ENCODE measurements around the gene GPR52. TPM values are rescaled to one million over a fixed set of nuclear protein-coding genes. Genes with fewer than 3 reads are reported as not detected.
"Not testable (repeated sequence)": the region's sequence is repeated elsewhere in the genome, so short reads cannot be mapped to it uniquely, and the experiment has no call there.

The GPR52 gene
- total RNA-seq: 1 to 10 TPM; 2.2 to 4.3 TPM

GRCh38 chr1:174447866-174448530 lies at the start of gene GPR52:
GPR52 (plus strand) TSS chr1:174447964; CDS start chr1:174448112, 148 bp downstream.
- peaks cover 3% of the 10 kb centered on the region for H3K9me3 Mint-ChIP-seq (ENCODE audit: low read depth)
- H3K4me3 Mint-ChIP-seq: no peak within 1 kb of the TSS
- CTCF ChIA-PET: no interaction called here
- H3K27ac Mint-ChIP-seq: no peak within 1 kb of the TSS
- ATAC-seq (no peak), DNase-seq (no peak)
- no peaks in the 10 kb centered on the region for H3K27me3 Mint-ChIP-seq
- peaks cover 2% of the 10 kb centered on the region for H3K4me1 Mint-ChIP-seq
- peaks cover 9% of the 10 kb centered on the region for H3K36me3 Mint-ChIP-seq

DNA sequence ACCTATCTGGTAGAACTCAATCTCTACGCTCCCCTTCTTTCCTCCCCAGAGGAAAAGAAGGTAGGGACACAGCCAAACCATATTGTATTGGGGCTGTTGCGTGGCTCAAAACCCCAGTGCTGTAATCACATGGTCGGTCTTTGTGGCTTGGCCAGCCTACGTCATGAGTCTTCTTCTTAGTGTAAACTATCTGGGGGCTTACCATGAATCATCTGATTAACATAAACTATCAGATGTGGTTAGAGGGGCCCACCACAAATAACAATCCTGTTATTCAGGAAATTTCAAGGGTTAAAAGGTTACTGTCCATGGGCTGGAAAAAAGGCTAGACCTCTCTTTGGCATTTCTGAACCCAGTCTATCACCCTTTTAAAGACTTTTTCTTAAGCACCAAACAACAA lies 49.5 kb upstream of the GPR52 start:
- no peak overlapping the region for H3K27ac Mint-ChIP-seq

DNA sequence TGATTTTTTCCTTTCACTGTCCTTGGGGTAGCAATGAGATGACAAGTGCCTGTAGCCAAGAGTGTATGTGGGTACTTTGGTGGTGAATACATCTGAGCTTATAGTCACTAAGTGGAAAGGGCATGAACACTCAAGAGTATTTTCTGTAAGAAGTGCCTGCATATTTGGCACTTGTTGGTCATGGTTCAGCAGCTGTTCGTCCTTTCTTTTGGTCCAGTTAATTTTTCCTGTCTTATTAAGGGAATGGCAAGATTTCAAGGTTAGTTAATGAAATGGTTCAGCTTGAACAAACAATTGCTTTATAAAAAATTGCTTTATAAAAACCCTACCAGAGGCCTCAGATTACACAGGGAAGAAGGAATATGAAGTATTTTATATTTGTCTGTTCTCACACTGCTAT lies 48.6 kb upstream of the GPR52 start:
- ATAC-seq: no peak
- Mint-ChIP-seq H3K36me3 (peaks cover 27% of the 10 kb centered on the region), H3K27ac (no peak overlapping the region), H3K4me1 (peaks cover 20% of the 10 kb centered on the region), H3K4me3 (no peak overlapping the region), H3K27me3 (no peaks in the 10 kb centered on the region), H3K9me3 (ENCODE audit: low read depth) (no peaks in the 10 kb centered on the region)
- CTCF ChIA-PET: no interaction called here
- DNase-seq: no peak

More for the DNA sequence above, 49.5 kb upstream of the GPR52 start:
- ATAC-seq: no peak
- CTCF ChIA-PET: no interaction called here
- peak; percentile 48 for DNase-seq
- H3K36me3 Mint-ChIP-seq: peaks cover 34% of the 10 kb centered on the region
- H3K4me3 Mint-ChIP-seq: no peak overlapping the region
- no peaks in the 10 kb centered on the region for H3K27me3 Mint-ChIP-seq
- H3K4me1 Mint-ChIP-seq: peaks cover 20% of the 10 kb centered on the region
- H3K9me3 Mint-ChIP-seq (ENCODE audit: low read depth): no peaks in the 10 kb centered on the region

DNA sequence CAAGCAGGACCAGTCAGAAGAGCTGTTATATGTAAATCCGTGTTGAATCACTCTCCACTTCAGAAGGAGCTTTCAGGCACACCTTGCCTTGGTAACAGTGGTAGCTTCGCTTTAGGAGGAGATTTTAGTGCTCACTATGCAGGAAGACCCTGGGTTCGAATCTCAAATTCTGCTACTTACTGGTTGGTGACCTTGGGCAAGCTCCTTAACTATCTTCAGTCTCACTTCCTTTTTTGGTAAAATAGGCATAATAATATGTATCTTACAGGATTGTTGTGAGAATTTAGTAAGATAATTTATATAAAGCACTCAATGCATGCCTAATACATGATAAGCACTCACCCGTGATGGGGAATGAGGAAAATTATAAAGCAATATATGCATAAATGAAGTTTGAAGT lies 46.7 kb upstream of the GPR52 start:
- Mint-ChIP-seq H3K4me1 (peaks cover 20% of the 10 kb centered on the region), H3K27ac (no peak overlapping the region), H3K27me3 (no peaks in the 10 kb centered on the region), H3K36me3 (peaks cover 22% of the 10 kb centered on the region), H3K4me3 (no peak overlapping the region), H3K9me3 (ENCODE audit: low read depth) (no peaks in the 10 kb centered on the region)
- no peak for ATAC-seq
- CTCF ChIA-PET: no interaction called here
- DNase-seq: no peak

- CTCF ChIA-PET: no interaction called here
- Mint-ChIP-seq H3K27ac (no peak overlapping the region), H3K4me1 (no peaks in the 10 kb centered on the region), H3K27me3 (no peaks in the 10 kb centered on the region), H3K9me3 (ENCODE audit: low read depth) (no peaks in the 10 kb centered on the region), H3K4me3 (no peak overlapping the region), H3K36me3 (peaks cover 7% of the 10 kb centered on the region)
- ATAC-seq: no peak
- DNase-seq: no peak
Measured at GRCh38 chr1:174405219-174405618, 42.5 kb upstream of the GPR52 start.

DNA sequence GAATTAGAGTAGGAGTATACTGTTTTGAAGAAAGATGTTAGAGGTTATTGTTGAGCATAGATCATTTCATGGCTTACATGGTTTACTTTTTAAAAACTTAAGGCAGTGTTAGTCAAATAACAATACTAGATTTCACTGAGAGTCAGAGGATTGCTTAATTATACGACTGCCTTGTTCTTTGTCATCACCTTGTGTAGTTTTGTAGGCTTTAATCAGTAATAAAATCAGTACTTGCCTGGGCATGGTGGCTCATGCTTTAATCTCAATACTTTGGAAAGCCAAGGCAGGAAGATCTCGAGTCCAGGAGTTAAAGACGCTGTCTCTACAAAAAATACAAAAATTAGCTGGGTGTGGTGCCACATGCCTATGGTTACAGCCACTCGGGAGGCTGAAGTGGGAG lies 41.3 kb upstream of the GPR52 start:
- CTCF ChIA-PET: no interaction called here
- no peak for DNase-seq
- Mint-ChIP-seq H3K36me3 (peaks cover 8% of the 10 kb centered on the region), H3K27me3 (no peaks in the 10 kb centered on the region), H3K4me3 (no peak overlapping the region), H3K4me1 (no peaks in the 10 kb centered on the region), H3K27ac (no peak overlapping the region), H3K9me3 (ENCODE audit: low read depth) (peaks cover under 1% of the 10 kb centered on the region)
- ATAC-seq: no peak

DNA sequence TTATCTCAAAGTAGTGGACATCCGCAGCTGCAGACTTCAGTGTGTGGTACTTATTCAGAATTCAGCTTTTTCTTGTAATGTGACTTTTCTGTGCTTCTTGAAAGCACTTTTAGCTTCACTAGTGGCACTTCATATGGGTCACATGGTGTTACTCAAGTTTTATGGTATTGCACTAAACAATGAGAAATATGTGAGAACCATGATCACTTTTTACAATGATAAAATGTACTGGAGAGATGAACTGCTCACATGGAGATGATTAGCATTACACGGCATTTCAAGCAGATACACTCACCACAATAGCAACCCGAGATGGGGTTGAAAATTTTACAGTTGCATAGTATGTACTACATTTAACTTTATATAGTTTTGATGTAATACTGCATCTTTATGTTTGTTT lies 40.1 kb upstream of the GPR52 start:
- Mint-ChIP-seq H3K4me1 (no peaks in the 10 kb centered on the region), H3K4me3 (no peak overlapping the region), H3K36me3 (peaks cover 16% of the 10 kb centered on the region), H3K9me3 (ENCODE audit: low read depth) (peaks cover 5% of the 10 kb centered on the region), H3K27me3 (no peaks in the 10 kb centered on the region), H3K27ac (no peak overlapping the region)
- DNase-seq: no peak
- CTCF ChIA-PET: no interaction called here
- no peak for ATAC-seq

DNA sequence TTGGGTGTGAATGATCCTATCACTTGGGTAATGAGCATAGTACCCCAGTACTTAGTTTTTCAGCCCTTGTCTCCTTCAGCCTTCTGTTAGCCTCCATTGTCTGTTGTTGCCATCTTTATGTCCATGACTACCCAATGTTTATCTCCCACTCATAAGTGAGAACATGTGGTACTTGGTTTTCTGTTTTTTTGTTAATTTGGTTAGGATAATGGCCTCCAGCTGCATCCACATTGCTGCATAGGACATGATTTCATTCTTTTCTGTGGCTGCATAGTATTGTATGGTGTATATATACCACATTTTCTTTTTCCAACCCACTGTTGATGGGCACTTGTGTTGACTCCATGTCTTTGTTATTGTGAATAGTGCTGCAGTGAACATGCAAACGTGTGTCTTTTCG lies 39.6 kb upstream of the GPR52 start:
- no peaks in the 10 kb centered on the region for H3K4me1 Mint-ChIP-seq
- no peak overlapping the region for H3K27ac Mint-ChIP-seq
- CTCF ChIA-PET: no interaction called here
- DNase-seq (no peak), ATAC-seq (no peak)
- H3K27me3 Mint-ChIP-seq: no peaks in the 10 kb centered on the region
- H3K4me3 Mint-ChIP-seq: no peak overlapping the region
- H3K36me3 Mint-ChIP-seq: peaks cover 16% of the 10 kb centered on the region
- peaks cover 5% of the 10 kb centered on the region for H3K9me3 Mint-ChIP-seq (ENCODE audit: low read depth)

GRCh38 chr1:174409801-174410200 lies 38.0 kb upstream of the GPR52 start:
- H3K27ac Mint-ChIP-seq; H3K9me3 Mint-ChIP-seq (ENCODE audit: low read depth); DNase-seq; H3K27me3 Mint-ChIP-seq; H3K4me1 Mint-ChIP-seq; ATAC-seq; CTCF ChIA-PET; H3K4me3 Mint-ChIP-seq: not testable (repeated sequence)
- H3K36me3 Mint-ChIP-seq: peaks cover 18% of the 10 kb centered on the region

DNA sequence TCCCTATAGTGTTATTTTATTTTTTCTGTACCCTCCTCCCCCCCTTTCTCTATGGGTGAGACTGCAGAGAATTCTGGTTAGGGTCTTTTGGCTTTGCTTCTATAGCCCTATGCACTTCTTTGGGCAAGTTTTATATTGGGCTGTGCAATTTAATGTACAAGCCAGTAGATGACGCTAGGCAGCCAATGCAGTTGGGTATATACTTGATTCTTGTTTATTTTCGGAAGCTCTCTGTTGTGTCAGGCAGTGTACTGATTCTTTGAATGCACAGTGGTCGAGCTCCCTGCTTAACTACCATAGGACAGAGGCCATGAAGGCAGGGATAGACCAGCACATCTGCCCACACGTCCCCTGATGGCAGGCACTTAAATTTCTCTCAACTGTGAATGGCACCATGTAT lies 34.1 kb upstream of the GPR52 start:
- ATAC-seq: no peak
- H3K4me3 Mint-ChIP-seq: no peak overlapping the region
- peaks cover 5% of the 10 kb centered on the region for H3K9me3 Mint-ChIP-seq (ENCODE audit: low read depth)
- peaks cover 8% of the 10 kb centered on the region for H3K4me1 Mint-ChIP-seq
- H3K27me3 Mint-ChIP-seq: no peaks in the 10 kb centered on the region
- CTCF ChIA-PET: no interaction called here
- H3K27ac Mint-ChIP-seq: no peak overlapping the region
- peaks cover 15% of the 10 kb centered on the region for H3K36me3 Mint-ChIP-seq
- DNase-seq: no peak

GRCh38 chr1:174414203-174414602 lies 33.6 kb upstream of the GPR52 start:
- CTCF ChIA-PET: no interaction called here
- Mint-ChIP-seq H3K27ac (no peak overlapping the region), H3K36me3 (peaks cover 15% of the 10 kb centered on the region), H3K9me3 (ENCODE audit: low read depth) (peaks cover 5% of the 10 kb centered on the region), H3K4me3 (peak overlapping the region; percentile 67), H3K4me1 (peaks cover 8% of the 10 kb centered on the region), H3K27me3 (no peaks in the 10 kb centered on the region)
- DNase-seq (no peak), ATAC-seq (peak; percentile 36)

GRCh38 chr1:174415506-174415905 lies 32.3 kb upstream of the GPR52 start:
- Mint-ChIP-seq H3K36me3 (peaks cover 15% of the 10 kb centered on the region), H3K4me3 (no peak overlapping the region), H3K4me1 (peaks cover 8% of the 10 kb centered on the region), H3K27me3 (no peaks in the 10 kb centered on the region), H3K27ac (no peak overlapping the region), H3K9me3 (ENCODE audit: low read depth) (peaks cover 5% of the 10 kb centered on the region)
- DNase-seq (no peak), ATAC-seq (no peak)
- CTCF ChIA-PET: no interaction called here

GRCh38 chr1:174417921-174418320 lies 29.8 kb upstream of the GPR52 start:
- Mint-ChIP-seq H3K36me3 (peaks cover 4% of the 10 kb centered on the region), H3K27ac (no peak overlapping the region), H3K4me1 (peaks cover 8% of the 10 kb centered on the region), H3K27me3 (no peaks in the 10 kb centered on the region), H3K4me3 (no peak overlapping the region), H3K9me3 (ENCODE audit: low read depth) (no peaks in the 10 kb centered on the region)
- no peak for DNase-seq
- no peak for ATAC-seq
- CTCF ChIA-PET: no interaction called here

DNA sequence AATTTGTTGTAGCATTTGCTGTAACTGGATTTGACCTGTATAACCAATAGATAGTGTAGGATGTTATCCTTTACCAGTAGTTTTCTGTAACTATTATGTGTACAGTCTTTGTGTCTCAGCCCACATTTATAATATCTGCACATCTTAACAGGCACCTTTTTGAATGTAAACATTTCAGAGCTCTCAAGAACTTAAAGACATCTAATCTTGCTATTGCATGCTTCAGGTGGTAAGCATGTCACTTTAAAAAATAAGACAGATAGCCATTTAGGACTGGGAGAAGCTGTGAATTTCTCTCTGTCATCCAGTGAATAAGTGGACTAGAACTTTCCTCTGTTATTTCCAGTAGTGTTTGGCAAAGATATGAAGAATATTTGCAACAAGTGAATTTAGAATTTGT lies 22.6 kb upstream of the GPR52 start:
- CTCF ChIA-PET: no interaction called here
- Mint-ChIP-seq H3K27ac (no peak overlapping the region), H3K9me3 (ENCODE audit: low read depth) (no peaks in the 10 kb centered on the region), H3K36me3 (no peaks in the 10 kb centered on the region), H3K4me3 (no peak overlapping the region), H3K4me1 (no peaks in the 10 kb centered on the region), H3K27me3 (no peaks in the 10 kb centered on the region)
- DNase-seq (no peak), ATAC-seq (no peak)

GRCh38 chr1:174426153-174426552 lies 21.6 kb upstream of the GPR52 start:
- Mint-ChIP-seq H3K27ac (no peak overlapping the region), H3K4me3 (no peak overlapping the region), H3K9me3 (ENCODE audit: low read depth) (no peaks in the 10 kb centered on the region), H3K27me3 (no peaks in the 10 kb centered on the region), H3K36me3 (no peaks in the 10 kb centered on the region), H3K4me1 (no peaks in the 10 kb centered on the region)
- DNase-seq (no peak), ATAC-seq (no peak)
- CTCF ChIA-PET: no interaction called here
